GM18517 (cell line): ENCODE data around the gene LYPD1.
"Not testable (repeated sequence)": the region's sequence is repeated elsewhere in the genome, so short reads cannot be mapped to it uniquely, and the experiment has no call there.

ENCODE experiments used
- ATAC-seq: cut with Tn5 transposase; IDR thresholded peaks from one replicate; pipeline ENCODE4 v1.9.1; 2021; ENCODE audit warnings: mild to moderate bottlenecking, moderate library complexity; ENCODE audit not compliant: unreplicated experiment

The LYPD1 gene, protein sequence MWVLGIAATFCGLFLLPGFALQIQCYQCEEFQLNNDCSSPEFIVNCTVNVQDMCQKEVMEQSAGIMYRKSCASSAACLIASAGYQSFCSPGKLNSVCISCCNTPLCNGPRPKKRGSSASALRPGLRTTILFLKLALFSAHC

DNA sequence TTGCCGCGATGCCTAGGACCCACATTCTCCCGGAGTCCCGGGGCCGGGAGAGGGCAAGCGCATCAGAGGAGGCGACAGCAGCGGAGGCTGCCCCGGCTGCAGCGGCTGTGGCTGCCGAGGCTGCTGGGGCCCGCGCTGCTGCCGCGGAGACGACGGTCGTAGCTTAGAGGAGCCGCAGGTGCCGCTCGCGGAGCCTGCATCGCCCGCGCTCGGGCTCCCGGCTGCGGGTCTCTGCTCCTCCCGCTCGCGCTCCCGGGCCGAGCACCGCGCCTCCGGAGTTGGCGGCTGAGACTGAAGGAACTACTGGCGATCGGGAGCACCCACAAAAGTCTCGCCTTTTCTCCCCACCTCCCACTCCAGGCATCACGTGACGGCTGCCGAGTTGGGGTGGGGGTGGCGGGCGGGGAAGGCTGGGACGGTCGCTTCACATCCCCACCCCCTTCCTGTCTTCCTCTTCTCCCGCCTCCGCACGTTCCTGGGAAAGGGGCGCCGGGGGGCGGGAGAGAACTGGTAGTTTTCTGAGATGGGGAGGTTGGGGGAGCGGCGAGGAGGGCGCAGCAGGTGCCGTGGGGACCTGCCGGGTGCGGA lies at the start of gene LYPD1:
LYPD1 (minus strand) TSS at position 298 of the 588 bp plus-strand sequence; CDS start at position 25, 273 bp downstream.
- no peak for ATAC-seq

DNA sequence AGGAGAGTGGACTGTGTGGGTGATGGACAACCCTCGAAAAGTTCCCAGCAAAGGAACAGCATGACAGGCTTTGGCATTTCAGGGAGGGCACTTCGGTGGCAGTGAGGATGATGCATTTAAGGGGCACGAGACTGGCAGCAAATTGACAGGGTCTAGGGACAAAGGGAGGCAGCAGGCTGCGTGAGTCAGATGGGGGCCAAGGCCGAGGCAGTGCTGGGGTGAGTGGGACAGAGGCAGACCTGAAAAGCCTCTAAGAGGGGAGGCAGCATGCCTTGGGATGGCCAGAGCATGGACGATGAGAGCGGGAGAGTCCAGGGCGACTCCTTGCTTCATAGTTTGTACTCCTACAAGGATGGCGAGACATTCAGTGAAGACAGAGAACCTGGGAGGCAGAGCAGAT lies 49.5 kb upstream of the LYPD1 start:
- ATAC-seq, result no peak

DNA sequence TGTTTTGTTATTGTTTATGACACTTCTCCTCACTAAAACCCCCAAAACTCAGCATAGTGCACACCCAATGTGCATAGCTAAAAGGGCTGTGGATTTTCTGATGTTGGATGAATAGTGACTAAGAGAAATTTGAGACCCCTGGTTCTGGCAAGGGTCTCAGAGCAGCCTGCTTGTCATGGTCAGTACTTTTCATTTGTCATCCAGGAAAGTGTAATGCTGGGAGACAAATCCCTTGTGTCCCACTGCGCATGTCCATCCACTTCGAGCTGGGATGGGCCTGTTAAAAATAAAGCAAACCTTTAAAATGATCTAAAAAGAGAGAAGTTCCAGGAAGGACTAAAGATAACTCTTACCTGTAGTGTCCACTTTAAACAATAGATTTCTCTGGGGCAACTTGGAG lies 46.9 kb upstream of the LYPD1 start:
- ATAC-seq, result no peak

DNA sequence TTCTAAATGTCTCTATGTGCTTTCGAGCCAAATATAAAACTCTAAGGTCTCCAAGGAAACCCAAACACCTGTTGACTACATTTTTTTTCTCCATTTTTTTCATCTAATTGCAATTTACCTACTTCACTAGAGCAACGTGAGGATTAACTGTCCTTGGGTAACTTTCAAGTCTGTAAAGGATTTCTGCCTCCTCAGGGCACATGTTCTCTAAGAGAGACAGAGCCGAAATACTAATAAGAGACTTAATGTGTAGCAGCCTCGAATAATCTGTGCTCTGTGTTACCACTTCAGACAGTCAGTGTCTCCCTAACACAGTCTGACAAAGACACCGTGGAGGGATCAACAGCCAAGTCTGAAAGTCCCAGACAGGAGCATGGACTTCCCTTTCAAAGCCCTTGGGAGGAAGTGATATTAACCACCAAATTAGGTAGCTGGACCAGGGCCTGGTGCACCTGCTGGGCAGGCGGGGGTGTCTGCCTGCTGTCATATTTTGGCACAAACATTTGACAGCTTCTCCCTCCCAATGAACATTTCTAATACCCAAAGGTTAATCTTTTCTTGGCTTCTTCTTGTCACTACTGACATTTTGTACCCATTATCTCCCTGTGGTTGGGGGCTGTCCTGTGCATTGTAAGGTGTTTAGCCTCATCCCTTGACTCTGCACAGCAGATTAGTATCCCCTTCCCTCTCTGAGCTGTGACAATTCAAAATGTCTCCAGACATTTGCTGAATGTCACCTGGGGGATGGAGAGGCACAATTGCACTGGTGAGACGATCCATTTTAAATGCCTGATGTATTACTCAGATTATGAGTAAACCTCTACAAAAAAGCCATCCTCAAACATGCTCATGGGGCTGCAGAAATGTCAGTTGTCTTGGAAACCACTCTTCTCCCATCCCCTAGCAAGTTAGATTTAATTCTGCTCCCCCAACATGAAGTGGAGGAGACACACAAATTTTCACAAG lies 45.7 kb upstream of the LYPD1 start:
- peak; percentile 60 for ATAC-seq

DNA sequence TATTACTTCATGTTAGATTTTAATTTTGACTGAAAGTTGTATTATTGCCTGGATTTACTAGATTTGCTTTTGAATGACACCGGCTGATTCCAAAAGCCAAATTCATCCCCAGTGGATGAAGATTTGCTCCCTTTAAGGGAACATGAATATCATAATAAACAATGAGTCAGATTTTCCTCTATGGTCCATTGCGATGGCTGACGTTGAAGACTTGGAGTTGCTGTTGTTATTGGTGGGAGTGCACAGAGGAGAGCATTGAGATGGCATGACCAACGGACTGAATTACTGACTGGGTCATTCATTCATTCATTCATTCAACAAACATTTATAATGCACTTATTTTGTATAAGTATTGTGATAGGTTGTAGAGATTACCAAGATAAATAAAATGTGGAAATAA lies 33.4 kb upstream of the LYPD1 start:
- ATAC-seq, result no peak

DNA sequence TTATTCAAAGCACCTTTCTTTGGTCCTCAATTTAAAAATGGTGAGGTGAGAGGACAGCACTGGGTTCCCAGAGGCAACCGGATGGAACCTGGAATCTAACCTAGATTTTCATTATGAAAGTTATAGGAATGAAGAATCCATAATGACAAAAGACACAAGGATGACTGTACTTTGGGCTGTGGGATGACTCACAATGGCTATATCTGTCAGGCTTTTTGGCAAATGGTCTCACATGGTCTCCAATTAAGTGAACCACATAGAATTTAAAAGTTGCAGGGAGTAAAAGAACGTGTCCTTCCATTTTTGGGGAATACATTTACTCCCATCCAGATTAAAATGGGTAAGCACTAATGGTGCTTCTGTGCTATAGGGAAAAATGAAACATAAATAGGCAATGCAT lies 31.8 kb upstream of the LYPD1 start:
- ATAC-seq, result no peak

DNA sequence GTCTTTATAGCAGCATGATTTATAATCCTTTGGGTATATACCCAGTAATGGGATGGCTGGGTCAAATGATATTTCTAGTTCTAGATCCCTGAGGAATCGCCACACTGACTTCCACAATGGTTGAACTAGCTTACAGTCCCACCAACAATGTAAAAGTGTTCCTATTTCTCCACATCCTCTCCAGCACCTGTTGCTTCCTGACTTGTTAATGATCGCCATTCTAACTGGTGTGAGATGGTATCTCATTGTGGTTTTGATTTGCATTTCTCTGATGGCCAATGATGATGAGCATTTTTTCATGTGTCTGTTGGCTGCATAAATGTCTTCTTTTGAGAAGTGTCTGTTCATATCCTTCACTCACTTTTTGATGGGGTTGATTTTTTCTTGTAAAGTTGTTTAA lies 29.8 kb upstream of the LYPD1 start:
- ATAC-seq, result not testable (repeated sequence)

DNA sequence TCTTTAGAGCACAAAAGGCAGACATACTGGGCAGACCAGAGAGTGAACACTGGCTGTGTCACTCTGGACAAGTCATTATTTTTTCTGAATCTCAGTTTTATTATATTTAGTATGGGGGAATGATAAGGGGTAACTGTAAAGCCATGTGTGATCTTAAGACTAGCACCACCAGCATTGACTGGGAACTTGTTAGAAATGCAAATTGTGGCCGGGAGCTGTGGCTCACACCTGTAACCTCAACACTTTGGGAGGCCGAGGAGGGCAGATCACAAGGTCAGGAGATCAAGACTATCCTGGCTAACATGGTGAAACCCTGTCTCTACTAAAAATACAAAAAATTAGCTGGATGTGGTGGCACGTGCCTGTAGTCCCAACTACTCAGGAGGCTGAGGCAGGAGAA lies 28.3 kb upstream of the LYPD1 start:
- not testable (repeated sequence) for ATAC-seq

DNA sequence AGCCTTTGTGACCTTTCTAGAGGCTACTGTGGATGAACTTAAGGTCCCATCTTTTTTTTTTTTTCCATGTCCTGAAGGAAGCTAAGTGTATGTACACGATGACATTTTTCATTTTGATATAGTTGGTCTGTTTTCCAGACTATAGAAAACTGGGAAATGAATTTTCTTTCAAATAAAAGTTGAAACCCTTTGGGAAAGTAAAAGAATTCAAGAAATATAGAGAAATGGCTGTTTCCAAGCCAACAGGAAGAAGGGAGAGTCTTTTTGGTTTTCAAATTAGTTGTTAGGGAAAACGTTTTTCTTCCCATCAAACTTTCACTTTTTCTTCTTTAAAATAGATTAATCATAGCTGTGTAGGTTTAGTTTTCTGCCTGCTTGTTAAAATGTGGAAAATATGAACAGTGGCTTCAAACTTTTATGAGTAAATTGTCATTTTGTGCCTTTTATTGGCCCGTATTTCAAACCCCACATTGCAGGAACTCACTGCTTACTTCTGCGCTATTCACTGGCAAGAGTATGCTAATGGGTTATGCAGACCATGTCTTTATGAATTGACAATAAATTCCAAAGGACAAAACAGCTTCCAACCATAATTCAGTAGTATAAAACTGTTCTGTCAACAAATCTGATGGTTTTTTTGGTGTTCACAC lies 27.7 kb upstream of the LYPD1 start:
- no peak for ATAC-seq

DNA sequence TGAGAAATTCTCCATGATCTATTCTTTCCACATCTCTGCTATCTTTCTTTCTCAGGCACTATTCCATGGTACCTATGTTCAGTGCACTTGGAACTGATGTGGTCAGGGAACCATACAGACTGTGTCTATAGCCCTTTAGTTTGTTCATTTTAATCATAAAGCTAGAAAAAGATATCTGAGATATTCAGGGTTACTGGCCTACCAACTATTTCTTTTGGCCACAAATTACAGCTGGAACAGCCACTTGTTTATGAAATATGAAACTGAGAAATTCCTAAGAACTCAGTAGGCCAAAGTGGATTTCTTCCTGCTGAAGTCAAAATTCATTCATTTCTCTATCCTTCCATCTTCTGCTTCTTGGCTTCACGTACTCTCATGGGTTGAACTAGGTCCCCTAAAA lies 22.8 kb upstream of the LYPD1 start:
- ATAC-seq, result no peak

DNA sequence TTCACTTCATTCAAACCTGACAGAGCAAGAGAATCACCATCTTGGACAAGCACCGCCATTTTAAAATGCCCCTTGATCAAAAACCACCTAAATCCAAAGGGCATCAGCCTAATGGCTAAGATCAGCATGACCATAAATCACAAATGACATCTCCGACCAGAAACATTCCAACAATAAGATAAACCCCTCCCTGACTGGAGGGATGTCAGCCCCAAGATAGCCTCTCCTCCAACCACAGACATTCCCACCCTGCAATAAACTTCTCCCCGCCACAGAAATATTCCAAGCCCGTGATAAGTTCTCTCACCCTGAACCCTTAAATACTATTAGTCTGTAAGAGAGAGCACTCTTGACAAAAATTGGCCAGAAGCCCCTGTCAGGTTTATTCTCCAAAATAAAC lies 21.6 kb upstream of the LYPD1 start:
- no peak for ATAC-seq

DNA sequence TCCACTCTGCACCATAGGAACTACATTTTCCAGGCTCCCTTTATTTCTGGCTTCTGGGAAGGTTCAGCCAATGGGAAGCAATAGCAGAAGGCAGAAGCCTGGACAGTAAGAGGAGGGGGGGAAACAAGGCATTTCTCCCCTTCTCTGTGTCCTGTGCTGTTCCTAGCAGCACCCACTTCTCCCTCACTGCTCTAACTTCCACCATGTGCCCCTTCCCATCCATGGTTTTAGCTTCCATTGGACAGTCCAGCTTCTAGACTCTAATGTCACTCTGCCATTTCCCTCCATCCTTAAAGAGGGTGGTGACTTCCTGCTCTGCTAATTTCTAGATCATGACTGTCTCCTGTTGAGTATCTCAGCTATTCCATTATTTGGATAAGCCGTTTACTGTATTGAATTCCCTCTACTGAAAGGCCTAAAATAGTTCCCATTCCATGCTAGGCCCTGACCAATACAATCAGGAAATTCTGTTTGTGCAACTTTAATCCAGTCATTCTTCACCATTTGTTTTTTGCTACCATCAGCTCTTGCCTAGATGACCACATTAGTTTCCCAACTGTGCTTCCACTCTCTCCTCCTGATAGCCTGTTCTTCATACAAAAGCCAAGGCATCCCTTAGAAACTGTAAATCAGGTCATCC lies 20.8 kb upstream of the LYPD1 start:
- no peak for ATAC-seq

DNA sequence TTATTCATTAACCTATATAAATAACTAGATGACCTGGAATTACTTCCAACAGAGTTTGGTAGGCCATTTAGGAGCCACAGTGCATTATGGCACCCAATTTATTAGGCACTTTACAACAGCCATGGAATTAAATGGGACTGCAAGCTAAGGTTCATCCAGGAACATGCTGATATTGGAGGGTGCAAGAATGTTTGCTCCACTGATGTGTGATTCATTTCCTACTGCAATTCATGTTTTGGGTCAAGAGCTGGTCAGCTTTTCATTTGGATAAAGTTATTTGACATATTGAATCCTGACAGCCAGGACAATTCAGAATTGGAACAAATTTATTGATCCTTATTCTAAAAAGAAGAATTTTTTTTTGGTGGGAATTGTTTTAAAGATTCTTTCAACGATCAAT lies 11.8 kb upstream of the LYPD1 start:
- ATAC-seq, result no peak

DNA sequence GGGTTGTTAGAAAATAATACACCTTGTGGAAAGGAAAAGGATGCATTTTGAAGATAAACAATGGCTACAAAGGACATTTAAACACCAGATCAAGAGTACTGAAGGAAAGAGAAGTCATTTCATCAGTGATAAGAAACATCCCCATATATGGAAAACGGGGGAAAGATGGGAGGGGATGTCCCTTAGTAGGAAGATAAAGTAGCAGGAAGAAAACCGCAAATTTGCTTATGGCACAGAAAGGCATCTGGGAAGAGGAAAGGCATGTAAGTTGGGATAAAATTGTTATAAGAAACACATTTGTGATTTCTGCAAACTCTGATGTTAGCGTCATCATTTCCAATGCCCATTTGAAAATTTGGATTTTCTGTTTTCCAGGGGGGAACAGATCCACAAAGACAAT lies 10.5 kb upstream of the LYPD1 start:
- no peak for ATAC-seq

DNA sequence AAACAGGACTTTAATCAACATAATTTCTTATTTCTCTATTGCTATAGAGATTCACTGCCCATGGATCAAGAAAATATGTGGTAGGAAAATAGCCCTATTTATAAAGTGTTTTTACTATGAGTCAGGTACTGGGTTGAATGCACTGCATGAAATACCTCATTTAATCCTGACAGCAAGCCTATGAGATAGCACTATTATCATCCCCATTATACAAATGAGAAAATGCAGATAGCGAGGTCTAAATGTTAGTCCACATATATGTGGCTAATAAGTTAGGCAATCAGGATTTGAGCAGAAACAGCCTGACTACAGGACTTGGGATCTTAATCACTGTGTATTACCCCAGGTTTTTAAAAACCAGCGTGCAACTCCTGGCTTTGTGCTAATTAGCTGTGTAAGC lies 8.5 kb upstream of the LYPD1 start:
- no peak for ATAC-seq

DNA sequence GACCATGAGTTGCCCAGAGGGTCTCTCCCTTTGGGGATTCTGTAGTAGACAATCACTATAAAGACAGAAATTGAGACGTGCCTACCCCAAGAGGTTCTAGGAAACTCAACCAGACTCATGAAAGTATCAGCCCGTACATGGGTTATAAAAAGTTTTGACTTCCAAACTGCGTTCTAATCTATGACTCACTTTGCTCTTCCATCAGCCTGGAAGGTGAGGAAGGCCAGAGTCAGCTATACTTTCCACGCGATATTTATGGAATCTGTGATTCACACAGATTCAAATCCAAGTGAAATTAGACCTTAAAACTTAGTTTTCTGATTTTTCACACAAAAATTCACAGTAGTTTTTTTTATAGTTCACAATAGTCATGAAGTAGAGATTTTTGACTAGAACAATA lies 7.7 kb upstream of the LYPD1 start:
- ATAC-seq, result no peak

DNA sequence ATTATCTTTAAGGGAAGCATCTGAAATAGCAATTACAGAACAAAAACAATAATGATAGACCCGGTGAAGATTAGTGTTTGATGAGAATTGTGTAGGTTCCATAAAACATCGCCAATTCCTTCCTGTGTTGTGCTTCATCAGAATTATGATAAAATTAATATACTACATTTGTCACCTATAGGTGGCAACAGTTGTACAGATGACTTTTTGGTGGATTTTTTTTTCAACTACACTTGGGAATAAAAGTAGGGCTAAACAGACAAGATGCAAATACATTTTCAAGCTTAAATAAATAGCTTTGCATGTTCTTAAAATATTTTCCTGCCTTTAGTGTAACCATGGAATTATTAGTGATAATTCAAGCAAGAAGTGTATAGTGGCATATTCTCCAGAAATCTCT lies 7.0 kb upstream of the LYPD1 start:
- ATAC-seq, result no peak

DNA sequence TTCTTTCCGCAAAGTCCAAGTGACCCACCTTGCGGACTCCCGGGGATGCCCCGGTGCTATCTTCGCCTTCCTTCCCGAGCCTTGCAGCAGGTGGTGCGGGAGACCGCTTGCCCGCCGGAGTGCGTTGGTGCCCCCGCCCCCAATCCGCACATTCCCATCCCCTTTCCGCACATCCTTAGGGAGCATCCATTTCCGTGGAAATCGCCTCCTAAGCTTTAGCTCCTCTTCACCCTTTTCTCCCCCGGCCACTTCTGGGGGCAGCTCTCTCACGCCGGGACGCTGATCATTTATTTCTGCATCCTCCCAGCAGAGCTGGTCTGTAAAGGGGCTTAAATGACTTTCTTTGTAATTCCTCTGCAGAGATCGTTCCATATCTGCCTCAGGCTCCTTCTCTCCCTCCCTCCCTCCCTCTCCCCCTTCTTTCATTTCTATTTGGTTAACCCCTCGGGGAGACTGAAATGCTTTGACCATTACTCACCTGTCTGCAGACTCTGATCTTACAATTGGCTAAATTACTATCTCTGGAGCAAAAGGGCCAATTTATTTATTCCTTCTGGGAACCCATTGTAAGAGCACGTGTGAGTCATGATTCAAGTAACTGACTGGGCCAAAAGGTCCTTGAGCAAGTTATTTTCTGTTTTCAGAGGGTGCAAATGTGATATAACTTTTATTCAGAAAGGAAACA lies 1.3 kb upstream of the LYPD1 start:
- ATAC-seq, result no peak

DNA sequence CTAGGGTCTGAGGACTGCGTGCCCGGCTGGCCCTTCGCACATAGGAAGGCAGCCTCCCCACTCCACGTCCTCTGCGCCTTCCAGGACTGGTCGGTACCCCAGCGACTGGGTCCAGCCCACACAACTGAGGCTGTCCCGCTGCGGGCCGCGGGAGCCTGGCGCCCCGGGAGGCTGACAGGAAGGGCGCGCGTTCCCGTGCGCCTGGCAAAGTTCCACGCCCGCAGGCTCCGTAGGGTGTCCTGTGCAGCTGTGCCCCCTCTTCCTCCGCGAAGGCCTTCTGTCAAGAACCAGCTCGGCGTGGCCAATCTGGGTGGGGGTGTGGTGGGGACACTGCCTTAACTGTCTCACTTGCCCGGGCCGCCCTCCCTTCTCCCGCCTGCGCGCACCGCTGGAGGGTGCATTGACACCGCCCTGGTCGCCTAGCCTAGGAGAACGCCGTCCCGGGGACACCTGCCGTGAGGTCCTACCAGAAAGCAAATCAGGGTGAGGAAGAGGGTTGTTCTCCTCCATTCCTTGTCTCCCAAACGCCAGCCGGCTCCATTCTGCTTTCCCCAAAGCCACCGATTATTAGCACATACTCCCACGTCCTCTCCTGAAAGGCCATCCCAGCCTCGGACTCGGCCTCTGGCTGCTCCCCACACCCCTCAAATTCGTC lies 618 bp upstream of the LYPD1 start:
- no peak for ATAC-seq
